HFF-Myc (cell line): ENCODE results near the gene CDCA7.

Source experiments
- DNase-seq: peaks from one replicate; pipeline ENCODE4 v3.0.0-alpha.2; 2011; ENCODE audit warnings: low read depth; ENCODE audit errors: extremely low read depth
- H3K4me3 ChIP-seq: replicated peaks from 2 replicates; pipeline ENCODE4 v1.5.1; 2011; ENCODE audit warnings: low read depth, mild to moderate bottlenecking, control low read depth, low read length
- TF ChIP-seq, protein P1 (sequence below): IDR thresholded peaks from 2 replicates; pipeline ENCODE4 v1.5.1; 2012; ENCODE audit warnings: mild to moderate bottlenecking, low read depth, low read length, control low read depth; ENCODE audit errors: missing control alignments

CDCA7 gene

DNA sequence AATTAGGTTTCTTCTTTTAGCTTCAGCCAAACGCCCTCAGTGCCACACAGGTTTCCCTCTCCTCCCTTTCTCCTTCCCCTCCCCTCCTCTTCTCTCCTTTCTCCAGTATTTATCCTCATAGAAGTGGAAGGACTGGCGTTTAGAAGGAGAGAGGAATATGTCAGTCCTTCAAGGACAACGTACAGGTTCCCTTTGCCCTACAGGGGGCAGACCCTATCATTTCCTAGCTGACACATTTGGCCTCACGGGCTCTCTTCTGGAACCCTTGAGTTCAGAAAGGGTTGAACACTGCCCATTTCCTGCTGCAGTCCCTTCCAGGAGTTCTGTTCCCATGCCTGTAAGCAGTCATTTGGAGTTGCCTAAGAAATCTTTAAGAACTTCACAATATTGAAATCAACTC lies 46.1 kb downstream of the CDCA7 start:
- H3K4me3 ChIP-seq = no peak overlapping the region
- no peak for DNase-seq

DNA sequence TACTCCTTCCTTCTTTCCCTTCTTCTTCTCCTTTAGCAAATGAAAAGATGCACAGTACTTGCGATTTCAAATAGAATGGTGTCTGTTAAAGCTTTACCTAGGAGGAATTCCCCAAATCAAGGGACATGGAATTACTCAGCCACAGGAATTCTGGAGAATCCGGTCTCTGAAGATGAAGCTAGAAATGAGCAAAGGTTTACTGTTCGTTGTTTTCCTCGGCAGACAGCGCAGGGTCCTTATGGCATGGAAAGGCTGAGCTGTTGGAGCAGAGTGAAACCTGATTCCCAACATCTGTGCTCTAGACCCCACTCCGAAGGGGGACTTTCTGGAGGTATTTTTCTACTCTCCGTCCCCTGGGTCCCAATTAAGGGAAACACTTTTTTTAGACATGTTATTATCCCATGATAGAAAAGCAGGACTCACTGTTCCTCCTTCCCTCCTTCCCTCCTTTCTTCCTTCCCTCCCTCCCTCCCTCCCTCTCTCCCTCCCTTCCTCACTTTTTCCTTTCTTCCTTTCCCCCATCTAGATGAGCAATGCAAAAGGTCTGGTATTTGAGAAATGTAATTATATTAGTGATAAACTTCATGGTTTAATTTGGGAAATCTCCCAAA lies 47.1 kb downstream of the CDCA7 start:
- TF ChIP-seq, protein P1, sequence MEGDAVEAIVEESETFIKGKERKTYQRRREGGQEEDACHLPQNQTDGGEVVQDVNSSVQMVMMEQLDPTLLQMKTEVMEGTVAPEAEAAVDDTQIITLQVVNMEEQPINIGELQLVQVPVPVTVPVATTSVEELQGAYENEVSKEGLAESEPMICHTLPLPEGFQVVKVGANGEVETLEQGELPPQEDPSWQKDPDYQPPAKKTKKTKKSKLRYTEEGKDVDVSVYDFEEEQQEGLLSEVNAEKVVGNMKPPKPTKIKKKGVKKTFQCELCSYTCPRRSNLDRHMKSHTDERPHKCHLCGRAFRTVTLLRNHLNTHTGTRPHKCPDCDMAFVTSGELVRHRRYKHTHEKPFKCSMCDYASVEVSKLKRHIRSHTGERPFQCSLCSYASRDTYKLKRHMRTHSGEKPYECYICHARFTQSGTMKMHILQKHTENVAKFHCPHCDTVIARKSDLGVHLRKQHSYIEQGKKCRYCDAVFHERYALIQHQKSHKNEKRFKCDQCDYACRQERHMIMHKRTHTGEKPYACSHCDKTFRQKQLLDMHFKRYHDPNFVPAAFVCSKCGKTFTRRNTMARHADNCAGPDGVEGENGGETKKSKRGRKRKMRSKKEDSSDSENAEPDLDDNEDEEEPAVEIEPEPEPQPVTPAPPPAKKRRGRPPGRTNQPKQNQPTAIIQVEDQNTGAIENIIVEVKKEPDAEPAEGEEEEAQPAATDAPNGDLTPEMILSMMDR = no peak
- no peak for DNase-seq
- H3K4me3 ChIP-seq = peak overlapping the region; percentile 16

More for the DNA sequence above, 46.1 kb downstream of the CDCA7 start:
- TF ChIP-seq, protein P1 = peak; percentile 30

DNA sequence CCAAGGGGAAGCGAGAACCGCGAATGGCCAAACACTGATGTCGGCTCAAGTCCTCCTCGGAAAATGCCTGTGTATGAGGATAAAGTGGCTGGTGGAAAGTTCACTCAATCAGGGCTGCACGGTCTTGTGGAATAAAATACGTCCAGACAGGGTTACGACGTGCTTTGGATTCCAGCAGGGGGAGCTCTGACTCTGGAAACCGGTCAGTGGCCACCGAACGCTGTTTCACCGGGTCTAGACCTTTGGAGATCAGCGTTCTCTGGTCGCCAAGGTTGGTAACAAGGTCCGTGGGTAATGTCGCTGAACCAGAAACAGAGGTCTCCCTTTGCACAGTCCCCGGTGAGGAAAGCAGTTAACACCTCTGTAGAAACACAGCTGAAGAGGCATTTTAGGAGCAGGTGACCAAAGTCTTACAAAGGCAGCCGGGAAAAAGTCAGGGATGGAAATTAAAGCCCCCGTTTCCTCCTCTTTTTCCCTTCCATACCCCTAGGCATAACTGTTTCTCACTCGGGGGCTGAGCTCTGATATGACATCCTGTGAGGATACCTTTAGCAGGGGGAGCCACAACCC lies 47.8 kb downstream of the CDCA7 start:
- H3K4me3 ChIP-seq = peak overlapping the region; percentile 16; the same call in 1 of the 2 replicates
- peak; percentile 71 for DNase-seq
- TF ChIP-seq, protein P1 = peak; percentile 85

DNA sequence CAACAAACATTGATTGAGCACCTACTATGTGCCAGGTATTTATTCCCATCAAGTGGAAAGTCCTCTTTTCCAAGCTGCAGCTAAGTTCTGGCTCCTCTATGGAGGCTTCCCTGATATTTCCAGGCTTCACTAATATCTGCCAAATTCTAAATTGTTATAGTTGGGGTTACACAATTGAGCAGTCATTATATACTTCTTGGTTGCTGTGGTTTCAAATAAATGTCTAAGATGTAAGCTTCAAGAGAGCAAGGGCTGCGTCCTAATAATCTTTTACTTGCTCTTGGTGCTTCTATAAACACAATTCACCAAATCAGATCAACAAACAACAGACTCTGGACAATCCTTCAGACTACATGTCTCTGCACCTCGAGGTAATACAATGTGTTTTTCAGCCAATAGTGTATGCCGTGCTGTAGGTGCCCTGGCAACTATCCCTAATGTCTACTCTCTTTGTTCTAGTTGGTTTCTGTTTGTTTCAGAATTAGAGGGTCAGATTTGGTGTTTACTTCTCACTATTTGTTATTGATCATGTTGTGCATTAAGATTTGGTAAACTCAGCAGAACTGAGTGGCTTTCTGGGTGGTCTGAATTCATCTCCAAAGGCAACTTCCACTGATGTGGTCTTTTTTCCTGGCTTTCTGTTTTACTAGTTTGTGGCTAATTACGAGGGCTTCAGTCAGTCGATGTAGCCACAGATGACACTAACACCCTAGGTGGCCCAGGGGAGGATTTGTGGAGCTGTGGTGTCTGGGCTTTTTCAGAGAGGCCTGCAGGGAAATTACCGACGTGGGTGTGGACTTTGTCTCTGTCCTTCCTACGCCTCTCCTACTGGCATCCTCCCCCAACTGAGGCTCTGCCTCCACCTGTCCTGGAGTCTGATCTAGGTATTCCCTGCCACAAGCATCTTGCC lies 50.4 kb downstream of the CDCA7 start:
- TF ChIP-seq, protein P1 = no peak
- no peak overlapping the region for H3K4me3 ChIP-seq
- no peak for DNase-seq

DNA sequence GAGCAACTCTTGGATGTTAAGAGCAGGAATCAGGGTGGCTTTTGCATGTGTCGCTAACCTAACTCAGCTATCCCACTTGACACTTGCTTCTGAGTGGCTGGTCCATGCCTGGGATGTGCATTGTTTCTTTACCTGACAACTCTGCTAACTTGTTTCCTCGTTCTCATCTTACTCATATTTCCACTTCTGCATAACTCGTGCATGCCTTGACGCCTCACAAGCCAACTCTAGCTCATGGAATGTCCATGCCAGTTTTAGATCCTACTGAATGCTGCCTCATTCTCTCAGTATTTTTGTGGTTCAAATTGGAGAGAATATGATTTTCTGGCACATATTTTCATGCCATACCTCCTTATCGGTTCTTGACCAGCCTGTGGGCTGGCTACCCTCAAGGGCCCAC lies 52.5 kb downstream of the CDCA7 start:
- DNase-seq = no peak
- no peak overlapping the region for H3K4me3 ChIP-seq
- TF ChIP-seq, protein P1 = no peak

DNA sequence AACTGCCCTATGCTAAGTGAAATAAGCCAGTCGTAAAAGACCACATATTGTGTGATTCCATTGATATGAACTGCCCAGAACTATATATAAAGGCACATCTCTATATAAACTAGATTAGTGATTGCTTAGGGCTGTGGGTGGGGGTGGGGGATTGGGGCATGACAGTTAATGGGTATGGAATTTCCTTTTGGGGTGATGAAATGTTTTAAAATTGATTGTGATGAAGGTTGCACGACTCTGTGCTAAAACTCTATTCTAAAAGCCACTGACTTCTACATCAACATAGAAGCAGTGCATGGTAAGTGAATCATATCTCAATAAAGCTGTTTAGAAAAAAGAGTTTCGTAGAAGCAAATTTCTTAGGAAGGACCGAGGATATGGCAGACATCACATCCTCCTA lies 53.0 kb downstream of the CDCA7 start:
- DNase-seq = no peak
- TF ChIP-seq, protein P1 = no peak
- H3K4me3 ChIP-seq = no peak overlapping the region
